Mucosa of gallbladder (tissue), 1 donor: ENCODE measurements around the gene TFAM. TPM values are rescaled to one million over a fixed set of nuclear protein-coding genes. Genes with fewer than 3 reads are reported as not detected.
A peak's percentile ranks its signal among the peaks of the same experiment; 100 is the strongest.

Experiments
- DNase-seq: peaks from one replicate; pipeline ENCODE4 v3.0.0-alpha.2; 2020; ENCODE audit warnings: low spot score
- total RNA-seq: library from RNA; stranded (reverse); gene quantifications from one replicate; pipeline ENCODE4 v1.2.1, GENCODE V29; 2021
- donor health status: DM: no; HTN: no; CAD: no.

The TFAM gene
- 29.8 TPM for total RNA-seq

DNA sequence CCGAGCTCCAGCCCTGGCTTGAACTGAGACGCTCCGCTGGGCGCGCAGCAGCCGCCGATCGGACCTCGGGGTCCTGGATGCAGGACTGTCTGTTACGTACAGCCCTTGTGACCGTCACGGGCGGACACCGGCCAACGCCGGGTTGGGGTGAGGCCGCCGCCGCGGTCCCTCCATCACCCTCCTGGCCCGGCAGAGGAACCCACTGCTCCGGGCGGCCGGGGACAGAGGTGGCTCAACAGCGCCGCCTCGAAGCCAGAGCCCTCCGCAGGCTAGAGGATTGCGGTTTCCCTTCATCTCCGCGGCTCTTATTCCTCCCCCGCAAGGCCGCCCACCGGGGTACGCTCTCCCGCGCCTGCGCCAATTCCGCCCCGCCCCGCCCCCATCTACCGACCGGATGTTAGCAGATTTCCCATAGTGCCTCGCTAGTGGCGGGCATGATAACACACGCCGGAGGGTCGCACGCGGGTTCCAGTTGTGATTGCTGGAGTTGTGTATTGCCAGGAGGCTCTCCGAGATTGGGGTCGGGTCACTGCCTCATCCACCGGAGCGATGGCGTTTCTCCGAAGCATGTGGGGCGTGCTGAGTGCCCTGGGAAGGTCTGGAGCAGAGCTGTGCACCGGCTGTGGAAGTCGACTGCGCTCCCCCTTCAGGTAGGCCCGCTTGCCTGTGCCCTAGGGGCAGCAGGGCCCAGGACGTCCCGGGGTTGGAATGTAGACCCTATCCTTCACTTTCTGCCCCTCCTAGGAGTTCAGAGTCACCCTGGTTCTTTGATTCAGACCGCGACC, at the start of gene TFAM:
TFAM (plus strand) TSS at position 412 of the 785 bp plus-strand sequence; CDS start at position 550, 138 bp downstream.
- DNase-seq, result peak; percentile 97

DNA sequence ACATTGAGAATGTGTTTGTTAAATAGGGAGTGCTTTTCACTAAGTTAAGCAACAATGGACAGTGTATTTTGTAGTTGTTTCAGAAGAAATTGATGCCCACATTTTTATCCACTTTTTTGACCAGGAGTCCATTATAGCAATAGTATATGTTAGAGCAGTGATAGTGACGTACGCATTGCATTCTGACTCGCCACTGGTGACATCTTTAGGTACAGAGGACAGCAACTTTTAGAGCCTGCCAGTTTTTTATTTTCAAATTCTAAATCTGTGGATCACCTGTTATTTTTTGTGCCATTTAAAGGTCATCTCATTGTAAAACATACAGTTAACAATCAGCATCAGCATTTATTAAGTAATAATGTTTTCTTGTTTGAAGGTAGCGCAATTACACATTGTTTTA, 49.0 kb upstream of the TFAM start:
- no peak for DNase-seq

DNA sequence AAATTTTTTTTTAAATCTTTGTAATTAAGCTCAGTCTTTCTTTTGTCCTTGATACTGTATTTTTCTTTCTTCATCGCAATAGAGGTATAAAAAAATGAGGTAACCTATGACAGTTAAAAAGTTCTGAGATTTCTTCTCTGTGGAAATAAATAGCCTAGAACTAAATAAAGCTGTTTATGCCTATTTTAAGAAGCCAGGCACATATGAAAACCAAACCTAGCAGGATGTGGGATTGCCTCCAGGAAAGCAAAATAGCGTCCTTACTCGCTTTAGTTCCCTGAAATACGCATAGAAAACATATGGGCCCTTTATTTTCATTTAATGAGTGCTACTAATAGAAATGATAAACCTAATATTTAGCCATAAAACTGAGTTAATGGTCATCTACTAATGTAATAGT, 43.8 kb upstream of the TFAM start:
- DNase-seq, result no peak

DNA sequence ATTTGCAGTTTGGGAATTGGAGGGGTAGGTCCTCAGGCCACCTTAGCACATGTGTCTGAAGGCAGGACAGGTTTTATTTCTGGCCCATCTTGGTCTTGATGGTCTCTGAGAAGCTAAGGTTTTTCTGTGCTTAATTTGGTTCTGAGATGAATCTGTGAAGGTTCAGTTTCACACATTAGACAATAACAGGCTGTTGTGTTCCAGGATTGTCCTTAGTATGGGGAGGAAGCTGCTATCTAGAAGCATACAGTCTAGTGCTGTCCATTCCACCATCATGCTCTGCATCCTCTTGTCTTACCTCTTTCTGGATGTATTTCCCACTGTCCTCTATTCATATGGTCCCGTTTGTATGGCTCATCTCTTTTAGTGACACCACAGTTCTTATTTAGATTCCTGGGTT, 43.3 kb upstream of the TFAM start:
- DNase-seq, result no peak

DNA sequence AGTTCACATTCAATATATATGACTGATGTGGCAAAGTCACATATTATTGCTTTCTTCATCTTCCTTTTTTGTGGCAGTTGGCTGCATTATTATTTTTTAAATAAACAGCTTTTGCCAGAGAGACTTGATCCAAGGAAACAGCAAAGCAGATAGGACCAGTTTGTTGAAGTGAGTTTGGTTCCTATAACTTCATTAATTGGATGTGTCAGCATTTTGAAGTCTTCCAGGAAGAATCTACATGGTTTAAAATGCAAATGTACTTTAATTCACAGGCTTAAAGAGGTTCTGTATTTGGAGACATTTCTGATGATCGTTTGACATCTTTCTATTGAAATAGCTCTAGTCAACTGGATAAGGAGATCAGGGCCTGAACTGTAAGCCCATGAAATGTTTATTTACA, 37.2 kb upstream of the TFAM start:
- DNase-seq, result no peak

DNA sequence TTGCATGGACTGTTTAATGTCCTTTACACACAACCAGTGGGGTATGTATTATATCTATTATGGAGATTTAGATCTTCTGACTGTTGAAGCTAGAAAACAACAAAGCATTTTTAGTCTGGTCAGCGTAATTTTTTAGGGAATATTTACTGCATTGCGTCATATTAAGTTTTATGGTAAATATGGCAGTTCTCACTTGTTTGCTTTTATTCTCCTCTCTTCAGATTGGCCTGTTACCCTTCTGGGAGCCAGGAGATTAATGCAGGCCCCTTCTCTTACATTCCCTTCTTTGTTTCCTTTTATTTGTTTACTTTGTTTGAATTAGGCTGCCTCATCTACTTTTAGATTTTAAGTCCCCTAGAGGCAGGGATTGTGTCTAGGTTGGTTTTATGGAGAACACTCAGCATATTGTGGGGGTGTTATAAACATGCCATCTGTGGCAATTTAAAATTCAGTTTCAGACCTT, 36.6 kb upstream of the TFAM start:
- DNase-seq, result no peak

DNA sequence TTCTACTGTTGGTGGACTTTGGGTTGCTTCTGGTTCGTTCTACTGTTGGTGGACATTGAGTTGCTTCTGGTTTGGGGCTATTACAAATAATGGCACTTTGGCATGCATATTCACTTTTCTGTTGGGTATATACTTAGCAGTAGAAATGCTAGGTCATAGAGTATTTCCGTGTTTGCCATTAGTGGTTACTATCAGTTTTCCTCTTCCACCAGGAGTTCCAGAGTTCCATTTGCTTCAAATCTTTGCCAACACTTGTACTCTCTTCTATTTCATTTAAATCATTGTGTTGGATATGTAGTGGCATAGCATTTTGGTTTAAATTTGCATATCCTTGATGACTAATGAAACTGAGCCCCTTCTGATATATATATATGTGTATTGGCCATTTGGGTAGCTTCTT, 35.2 kb upstream of the TFAM start:
- DNase-seq, result no peak

DNA sequence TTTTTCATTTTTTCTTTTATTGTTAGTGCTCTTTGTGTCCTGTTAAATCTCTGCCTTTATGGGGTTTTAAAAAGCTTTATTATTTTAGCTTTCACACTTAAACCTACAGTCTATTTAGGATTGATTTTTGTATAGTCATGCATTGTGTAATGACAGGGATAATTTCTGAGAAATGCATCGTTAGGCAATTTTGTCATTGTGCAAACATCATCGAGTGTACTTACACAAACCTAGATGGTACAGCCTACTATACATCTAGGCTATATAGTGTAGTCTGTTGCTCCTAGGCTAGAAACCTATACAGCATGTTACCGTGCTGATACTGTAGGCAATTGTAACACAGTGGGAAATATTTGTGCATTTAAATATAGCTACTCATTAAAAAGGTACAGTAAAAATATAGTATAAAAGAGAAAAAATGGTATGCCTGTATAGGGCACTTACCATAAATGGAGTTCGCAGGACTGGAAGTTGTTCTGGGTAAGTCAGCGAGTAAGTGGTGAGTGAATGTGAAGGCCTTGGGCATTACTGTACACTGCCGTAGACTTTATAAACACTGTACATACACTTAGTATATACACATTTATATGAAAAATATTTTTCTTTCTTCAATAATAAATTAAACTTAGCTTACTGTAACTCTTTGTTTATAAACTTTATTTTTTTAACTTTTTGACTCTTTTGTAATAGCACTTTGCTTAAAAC, 34.4 kb upstream of the TFAM start:
- no peak for DNase-seq

DNA sequence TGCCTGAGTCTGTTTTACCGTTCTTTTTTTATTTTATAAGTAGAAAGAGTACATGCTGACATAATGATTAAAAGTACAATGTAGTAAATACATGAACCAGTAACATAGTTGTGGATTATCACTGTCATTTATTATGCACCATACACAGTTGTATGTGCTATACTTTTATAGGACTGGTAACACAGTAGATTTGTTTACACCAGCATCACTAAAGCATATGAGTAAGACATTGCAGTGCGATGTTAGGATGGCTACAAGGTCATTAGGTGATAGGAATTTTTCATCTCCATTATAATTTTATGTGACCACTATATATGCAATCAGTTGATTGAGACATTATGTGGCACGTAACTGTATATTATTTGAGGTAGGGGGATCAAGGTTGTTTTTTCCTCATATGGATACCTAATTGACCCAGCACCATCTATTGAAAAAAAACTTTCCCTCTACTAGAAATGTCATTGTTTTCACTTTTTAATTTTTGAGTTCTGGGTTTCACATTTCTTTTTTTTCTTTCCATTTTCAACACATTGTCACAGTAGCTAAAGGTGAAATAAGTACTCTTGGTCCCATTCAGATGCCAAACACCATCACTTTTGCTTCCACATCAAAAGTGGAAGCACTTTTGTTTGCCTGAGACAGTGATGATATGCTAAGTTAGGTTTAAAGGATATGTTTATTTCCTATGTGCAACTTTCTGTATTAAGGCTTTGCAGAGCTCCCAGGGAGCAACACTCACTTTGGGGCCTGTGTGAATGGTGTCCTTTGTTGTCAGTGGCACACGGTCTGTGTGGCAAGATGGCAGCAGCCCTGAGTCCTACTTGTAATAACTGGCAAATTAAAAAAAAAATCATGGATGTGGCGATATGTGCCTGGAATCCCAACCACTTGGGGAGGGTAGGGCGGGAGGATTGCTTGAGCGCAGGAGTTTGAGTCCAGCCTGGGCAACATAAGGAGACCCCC, 33.3 kb upstream of the TFAM start:
- no peak for DNase-seq

DNA sequence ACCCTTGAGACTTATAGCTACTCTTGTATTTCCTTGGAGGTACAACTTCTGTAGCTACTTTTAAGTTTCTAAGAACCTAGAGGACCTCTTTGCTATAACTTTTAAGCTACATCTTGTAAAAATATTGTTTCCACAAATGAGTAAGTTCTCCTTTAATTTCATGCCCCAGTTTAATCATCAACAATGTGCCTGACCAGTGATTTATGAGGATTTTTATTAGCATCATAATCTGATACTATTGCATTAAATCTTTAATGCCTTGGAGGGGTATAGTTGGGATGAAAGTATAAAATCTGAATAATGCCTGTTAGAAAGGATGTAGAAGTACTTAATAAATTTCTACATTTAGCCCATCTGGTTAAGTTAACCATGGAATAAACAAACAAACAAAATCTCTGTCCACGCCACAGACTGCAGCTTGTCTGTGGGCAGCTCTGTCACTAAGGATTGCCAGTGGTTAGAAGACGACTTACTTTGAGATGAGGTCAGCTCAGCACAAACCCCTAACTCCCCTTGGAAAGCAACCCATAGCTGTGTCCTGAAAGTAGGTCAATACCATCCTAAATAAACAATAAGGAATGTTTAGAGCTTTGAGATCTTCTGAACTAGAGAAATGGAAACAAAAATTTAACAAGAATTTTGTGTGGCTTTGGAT, 32.1 kb upstream of the TFAM start:
- no peak for DNase-seq

DNA sequence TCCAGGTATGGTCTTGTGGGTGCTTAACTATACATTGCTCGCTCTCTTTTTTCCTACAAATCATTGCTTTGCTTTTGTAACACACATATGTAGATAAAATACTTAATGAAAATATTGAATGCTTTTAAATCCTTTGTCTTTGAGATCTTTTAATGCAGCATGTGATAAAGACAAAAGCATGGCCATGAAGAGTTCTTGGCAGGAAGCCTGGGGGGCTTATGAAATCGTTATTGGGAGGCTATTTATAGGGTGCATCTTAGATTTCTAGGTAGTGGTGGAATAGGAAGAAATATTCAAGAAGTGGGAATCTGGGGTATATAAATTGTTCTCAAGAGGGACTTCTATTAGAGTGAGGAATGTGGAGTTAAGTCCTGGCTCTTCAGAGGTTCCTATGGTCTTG, 28.5 kb upstream of the TFAM start:
- DNase-seq, result no peak

DNA sequence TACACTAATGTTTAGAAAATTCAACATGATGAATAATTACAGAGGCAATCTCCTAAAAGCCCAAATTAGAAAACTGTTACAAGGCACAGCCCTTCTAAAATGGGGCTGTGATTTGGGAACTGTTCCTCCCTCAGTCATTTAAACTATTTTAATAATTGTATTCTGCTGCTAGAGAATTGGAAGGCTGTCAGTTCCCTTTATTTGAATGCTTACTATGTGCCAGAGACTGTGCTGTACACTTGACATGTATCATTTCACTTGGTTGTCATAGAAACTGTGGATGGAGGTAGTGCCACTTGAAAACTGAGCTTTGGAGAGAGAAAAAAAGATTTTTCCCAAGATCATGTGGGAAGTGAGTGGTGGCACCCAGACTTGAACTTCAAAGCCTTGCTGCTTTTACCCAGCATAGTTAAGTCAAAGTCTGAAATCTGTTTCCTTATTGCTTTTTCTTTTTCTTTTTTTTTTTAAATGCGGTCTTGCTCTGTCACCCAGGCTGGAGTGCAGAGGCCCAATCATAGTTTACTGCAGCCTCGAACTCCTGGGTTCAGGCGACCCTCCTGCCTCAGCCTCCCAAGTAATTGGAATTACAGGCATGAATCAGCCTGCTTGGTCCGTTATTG, 26.8 kb upstream of the TFAM start:
- DNase-seq, result no peak

DNA sequence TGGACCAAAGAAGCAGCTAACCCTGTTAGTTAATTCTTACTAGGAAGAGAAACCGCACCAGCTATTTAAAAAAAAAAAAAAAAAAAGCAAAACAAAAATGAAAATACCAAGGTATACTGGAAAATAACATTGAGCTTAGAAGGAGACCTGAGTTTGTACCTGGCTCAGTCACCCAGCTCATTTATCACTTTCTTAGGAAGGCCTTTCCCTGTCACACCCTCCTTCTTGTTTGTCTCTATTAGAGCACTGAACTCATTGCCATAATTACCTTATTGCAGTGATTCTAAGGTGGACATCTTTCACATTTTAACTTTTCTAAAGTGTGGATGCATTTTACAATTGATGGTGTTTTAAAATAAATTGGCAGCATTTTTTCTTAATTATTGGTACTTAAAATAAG, 26.3 kb upstream of the TFAM start:
- DNase-seq, result no peak

DNA sequence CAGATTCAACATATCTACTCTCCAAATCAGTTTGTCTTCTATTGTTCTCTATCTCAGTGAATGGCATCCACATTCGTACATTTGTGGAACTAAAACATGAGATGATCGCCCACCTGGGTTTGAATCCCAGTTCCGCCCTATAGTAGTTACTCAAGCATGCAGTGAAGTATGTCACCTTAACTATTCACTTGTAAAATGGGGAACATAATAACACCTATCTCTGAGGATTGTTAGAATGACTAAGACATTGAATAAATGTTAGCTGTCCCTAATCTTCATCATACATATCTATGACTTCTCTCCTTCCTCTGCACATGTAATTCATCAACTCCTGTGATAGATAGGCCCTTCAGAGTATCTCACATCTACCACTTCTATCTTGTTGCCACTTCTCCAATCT, 25.7 kb upstream of the TFAM start:
- DNase-seq, result no peak

DNA sequence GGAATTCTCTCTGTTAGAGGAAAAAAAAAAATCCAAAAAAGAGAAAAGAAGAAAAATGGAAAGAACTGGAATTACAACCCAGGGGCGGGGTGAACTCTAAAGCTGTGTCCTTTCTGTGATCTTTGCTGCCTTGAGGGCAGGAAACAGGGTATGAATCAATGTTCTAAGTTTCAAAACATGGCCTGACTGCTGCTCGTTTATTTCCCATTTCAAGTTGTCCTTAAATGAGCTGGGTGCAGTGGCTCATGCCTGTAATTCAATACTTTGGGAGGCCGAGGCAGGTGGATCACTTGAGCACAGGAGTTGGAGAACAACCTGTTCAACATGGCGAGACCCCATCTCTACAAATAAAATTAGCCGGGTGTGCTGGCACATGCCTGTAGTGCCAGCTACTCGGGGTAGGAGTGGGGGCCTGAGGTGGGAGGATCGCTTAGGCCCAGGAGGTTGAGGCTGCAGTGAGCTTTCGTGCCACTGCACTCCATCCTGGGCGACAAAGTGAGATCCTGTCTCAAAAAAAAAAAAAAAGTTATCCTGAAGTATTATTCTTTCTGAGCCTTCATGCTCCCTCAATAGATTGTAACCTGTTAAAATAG, 24.7 kb upstream of the TFAM start:
- DNase-seq, result no peak

DNA sequence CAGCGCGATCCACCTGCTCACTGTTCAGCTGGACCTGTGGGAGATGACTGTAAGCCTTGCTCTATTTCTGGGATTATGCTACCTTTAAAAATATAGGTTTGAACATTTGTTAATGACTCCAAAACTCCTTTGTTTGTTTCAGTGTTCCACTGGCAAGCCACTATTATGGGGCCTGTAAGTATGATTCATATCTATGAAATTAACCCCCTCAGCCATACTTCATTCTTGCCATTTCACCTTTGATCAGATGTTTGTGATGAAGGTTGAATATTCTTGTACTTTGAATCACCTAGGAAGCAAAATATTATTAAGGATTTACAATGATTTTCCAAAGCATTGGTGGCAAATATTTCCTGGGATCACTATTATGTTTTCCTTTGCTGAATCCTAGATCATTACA, 23.9 kb upstream of the TFAM start:
- DNase-seq, result no peak

DNA sequence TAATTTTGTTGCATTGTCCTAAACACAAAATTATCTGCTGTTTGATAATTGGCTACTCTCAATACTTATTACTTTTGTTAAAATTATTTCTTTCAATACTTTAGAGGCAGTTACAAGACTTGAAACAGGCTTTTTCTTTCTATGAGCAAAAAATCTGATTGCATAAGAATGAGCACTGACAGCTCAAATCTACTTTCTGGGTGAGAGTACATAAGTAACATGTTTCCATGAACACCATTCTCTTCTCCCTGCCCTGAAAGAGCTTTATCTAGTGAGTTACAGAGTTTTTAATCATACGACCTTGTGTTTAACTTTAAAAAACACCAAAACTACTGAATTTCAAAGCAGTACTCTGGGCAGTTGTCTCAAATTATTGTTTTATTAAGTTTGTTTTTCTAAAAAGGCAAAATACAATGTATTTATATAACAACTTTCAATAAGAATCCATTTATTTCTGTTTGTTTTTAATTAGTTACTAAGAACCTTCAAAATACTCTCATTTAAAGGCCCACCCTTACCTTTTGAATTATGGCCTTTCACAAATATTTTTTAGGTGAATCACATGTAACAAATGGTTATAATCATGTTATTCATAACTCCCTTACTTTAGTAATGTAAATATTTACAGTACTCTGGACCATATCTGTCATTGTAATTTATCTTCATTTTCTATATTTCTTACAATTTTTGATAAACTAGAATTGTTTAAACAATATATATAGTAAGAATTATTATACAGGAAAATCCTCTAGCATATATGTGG, 23.0 kb upstream of the TFAM start:
- DNase-seq, result no peak

DNA sequence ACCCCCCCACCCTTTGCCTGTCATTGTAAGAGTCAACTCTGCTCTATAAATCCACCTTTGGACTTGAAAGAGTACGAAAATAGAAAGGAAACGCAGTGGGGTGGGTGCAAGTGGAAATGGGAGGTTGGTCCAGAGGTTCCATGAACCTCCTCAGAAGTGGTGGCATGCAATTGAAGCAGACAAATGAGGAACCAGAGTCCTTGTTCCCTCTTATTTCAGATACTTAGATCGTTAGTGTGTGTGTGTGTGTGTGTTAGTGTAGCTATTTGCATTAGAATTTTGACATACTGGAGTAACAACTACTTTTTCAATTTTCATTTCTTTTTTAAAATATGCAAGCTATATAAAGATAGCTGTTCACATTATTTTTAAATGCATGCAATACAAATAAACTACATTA, 18.1 kb upstream of the TFAM start:
- no peak for DNase-seq

DNA sequence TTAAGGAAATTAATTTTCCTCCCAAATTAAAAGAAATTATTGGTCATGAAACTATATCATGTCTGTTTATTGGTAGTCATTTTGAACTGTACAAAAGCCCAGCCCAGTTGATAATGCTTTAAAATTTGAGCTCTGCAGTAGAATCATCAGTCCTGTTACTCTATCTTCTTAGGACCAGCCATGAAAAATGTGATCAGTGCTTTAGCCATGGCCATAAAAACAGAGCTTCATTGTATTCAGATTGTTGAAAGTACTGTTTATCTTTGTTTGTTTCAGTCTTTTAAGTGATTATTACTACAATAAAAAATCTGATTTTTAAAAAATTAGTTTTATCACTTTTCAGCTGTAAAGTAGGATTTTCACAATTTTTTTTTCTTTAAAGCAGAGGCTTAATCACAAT, 13.7 kb upstream of the TFAM start:
- DNase-seq, result no peak
